Activated T-helper 2 cell treated with anti-CD3 and anti-CD28 coated beads, Interferon-gamma antibody, Interleukin-2, Interleukin-4, amounts not matched to agents 10 μg/mL and 5 μg/mL and 100 μg/mL, durations not matched to agents 14 hours and 24 hours and 36 hours (primary cell): ENCODE results near the gene CCDC142. TPM values are rescaled to one million over a fixed set of nuclear protein-coding genes. Genes with fewer than 3 reads are reported as not detected.

Experiments
- total RNA-seq: library from RNA; stranded (reverse); gene quantifications from 2 replicates; pipeline ENCODE4 v1.2.3, GENCODE V29; 2022

Gene CCDC142
- total RNA-seq, 1 donor from 2014 or later = 26.9 TPM

Other genes starting within 250 kb of the CCDC142 start
- 1.2 and 1.8 TPM in 2 replicates for gene SLC4A5, start 139.6 kb downstream of the CCDC142 start, total RNA-seq
- 91.1 and 104 TPM in 2 replicates for gene DCTN1, start 102.7 kb downstream of the CCDC142 start, total RNA-seq
- 1.6 and 1.9 TPM in 2 replicates for gene C2orf81, start 61.4 kb downstream of the CCDC142 start, total RNA-seq
- 76.7 and 78.0 TPM in 2 replicates for gene WDR54, start 61.3 kb downstream of the CCDC142 start, total RNA-seq
- 2.2 and 3.9 TPM in 2 replicates for gene RTKN, start 41.1 kb downstream of the CCDC142 start, total RNA-seq
- gene INO80B, start 27.9 kb downstream of the CCDC142 start, total RNA-seq = 45.2 and 48.5 TPM in 2 replicates
- 38.6 and 40.7 TPM in 2 replicates for gene WBP1, start 24.6 kb downstream of the CCDC142 start, total RNA-seq
- gene MOGS, start 17.6 kb downstream of the CCDC142 start, total RNA-seq = 83.2 and 86.4 TPM in 2 replicates
- gene MRPL53, start 10.3 kb downstream of the CCDC142 start, total RNA-seq = 102 and 110 TPM in 2 replicates
- gene TTC31, start 83 bp upstream of the CCDC142 start, total RNA-seq = 35.1 and 35.9 TPM in 2 replicates
- 1.6 and 2.2 TPM in 2 replicates for gene LBX2, start 16.6 kb upstream of the CCDC142 start, total RNA-seq
- gene PCGF1, start 24.7 kb upstream of the CCDC142 start, total RNA-seq = 36.5 and 39.7 TPM in 2 replicates
- 0.82 and 0.92 TPM in 2 replicates for gene TLX2, start 31.5 kb upstream of the CCDC142 start, total RNA-seq
- gene DQX1, start 43.2 kb upstream of the CCDC142 start, total RNA-seq = 0.39 and 0.94 TPM in 2 replicates
- gene AUP1, start 46.7 kb upstream of the CCDC142 start, total RNA-seq = 155 TPM in 2 replicates
- 61.5 and 64.1 TPM in 2 replicates for gene HTRA2, start 46.9 kb upstream of the CCDC142 start, total RNA-seq
- 1.7 and 2.1 TPM in 2 replicates for gene LOXL3, start 70.9 kb upstream of the CCDC142 start, total RNA-seq
- 41.0 and 41.4 TPM in 2 replicates for gene DOK1, start 71.7 kb upstream of the CCDC142 start, total RNA-seq
- not detected in 2 replicates for gene M1AP, start 165.3 kb upstream of the CCDC142 start, total RNA-seq
- gene SEMA4F, start 171.2 kb upstream of the CCDC142 start, total RNA-seq = 5.5 and 7.1 TPM in 2 replicates